CD4-positive, alpha-beta T cell (primary cell): ENCODE measurements around the gene KRT14. TPM values are rescaled to one million over a fixed set of nuclear protein-coding genes. Genes with fewer than 3 reads are reported as not detected.

ENCODE experiments used
- ATAC-seq: fragments of 200-7000 bp; cut with Tn5 transposase; one replicate; pipeline ENCODE4 v1.10.0; 2022; ENCODE audit warnings: mild to moderate bottlenecking; ENCODE audit not compliant: poor library complexity
- CTCF ChIA-PET: fragments of 350-600 bp; sonication (Branson Sonifier 250); formaldehyde crosslinking; loops from one replicate; lab custom pipeline; 2021; ENCODE audit warnings: antibody characterized with exemption, inconsistent platforms; lab: Charles Lee
- POLR2A ChIA-PET: fragments of 350-600 bp; sonication (Branson Sonifier 250); formaldehyde crosslinking; loops from one replicate; lab custom pipeline; 2021; ENCODE audit warnings: antibody characterized with exemption, inconsistent platforms; lab: Charles Lee
- DNase-seq, 14 experiments: peaks; one replicate each; pipeline ENCODE4 v3.0.0-alpha.2; 2013 to 2020; ENCODE audit warnings: mixed read lengths in 2 of 14
- H3K27ac ChIP-seq, 2 donors: one replicate each; pipeline versions ENCODE4 v1.5.1 to v1.7.0; 2013; ENCODE audit warnings: low read length in 2 of 2, low read depth in 1 of 2, mild to moderate bottlenecking in 1 of 2
- H3K27me3 ChIP-seq, 2 experiments: 1 replicate in 1 of 2; 2 replicates in 1 of 2; pipeline versions ENCODE4 v1.6.1 to v1.7.0; 2013; ENCODE audit warnings: low read length in 2 of 2, control low read depth in 1 of 2, mild to moderate bottlenecking in 1 of 2, moderate library complexity in 1 of 2; ENCODE audit not compliant: insufficient read depth in 2 of 2, control insufficient read depth in 1 of 2
- H3K36me3 ChIP-seq: one replicate; pipeline ENCODE4 v1.6.1; 2013; ENCODE audit warnings: low read length, control low read depth; ENCODE audit not compliant: insufficient read depth
- H3K4me1 ChIP-seq: one replicate; pipeline ENCODE4 v1.6.1; 2013; ENCODE audit warnings: low read length, control low read depth; ENCODE audit not compliant: insufficient read depth
- H3K4me3 ChIP-seq: one replicate; pipeline ENCODE4 v1.5.1; 2013; ENCODE audit warnings: mild to moderate bottlenecking, low read length, moderate library complexity
- H3K9me3 ChIP-seq, 2 experiments: 1 replicate in 1 of 2; 2 replicates in 1 of 2; pipeline versions ENCODE4 v1.6.1 to v1.7.0; 2013; ENCODE audit warnings: low read length in 2 of 2, mild to moderate bottlenecking in 2 of 2, control low read depth in 1 of 2, moderate library complexity in 1 of 2; ENCODE audit not compliant: control insufficient read depth in 1 of 2, insufficient read depth in 1 of 2
- H3K27ac Mint-ChIP-seq: one replicate; pipeline ENCODE4 v1.8.0; 2020; ENCODE audit warnings: mixed read lengths
- H3K27me3 Mint-ChIP-seq: one replicate; pipeline ENCODE4 v1.8.0; 2021; ENCODE audit warnings: mixed read lengths
- H3K36me3 Mint-ChIP-seq: one replicate; pipeline ENCODE4 v1.8.0; 2021; ENCODE audit warnings: low read depth, mixed read lengths
- H3K4me1 Mint-ChIP-seq: one replicate; pipeline ENCODE4 v1.8.0; 2021; ENCODE audit warnings: low read depth, mixed read lengths
- H3K4me3 Mint-ChIP-seq: one replicate; pipeline ENCODE4 v1.8.0; 2020; ENCODE audit warnings: mild to moderate bottlenecking, mixed read lengths
- H3K9me3 Mint-ChIP-seq: one replicate; pipeline ENCODE4 v1.8.0; 2020; ENCODE audit warnings: mixed read lengths
- CTCF ChIP-seq: fragments of 200-600 bp; IDR thresholded peaks from one replicate; pipeline ENCODE4 v1.8.0; 2022; ENCODE audit warnings: antibody characterized with exemption, mild to moderate bottlenecking
- intact Hi-C, 2 experiments: fragments of 100-400 bp; cut with DNase I in 1 of 2; cut with micrococcal nuclease in 1 of 2; formaldehyde crosslinking; loops; one replicate each; pipeline versions ENCODE4 v1.15.1 to v1.9.0; 2023 to 2025; cut with DNase I, micrococcal nuclease
- total RNA-seq, 174 experiments: library from RNA in 2 of 174; stranded (reverse) in 2 of 174; gene quantifications; one replicate each; pipeline ENCODE4 v1.2.3 and lab custom pipeline; 2021 to 2026

The KRT14 gene
- total RNA-seq, 2 experiments from 2014 or later = not detected

GRCh38 chr17:41594363-41594915, 7.7 kb upstream of the KRT14 start:
- DNase-seq (no peak), ATAC-seq (no peak)
- POLR2A ChIA-PET = no interaction called here
- intact Hi-C loops = no loop called here
- peaks cover 20% of the 10 kb centered on the region for H3K27me3 Mint-ChIP-seq
- H3K4me3 Mint-ChIP-seq = no peak overlapping the region
- H3K4me3 ChIP-seq = no peak overlapping the region
- H3K27me3 ChIP-seq = no peaks in the 10 kb centered on the region
- no peaks in the 10 kb centered on the region for H3K36me3 Mint-ChIP-seq
- H3K36me3 ChIP-seq = no peaks in the 10 kb centered on the region
- no peak overlapping the region for H3K27ac Mint-ChIP-seq
- H3K4me1 ChIP-seq = no peaks in the 10 kb centered on the region
- CTCF ChIA-PET = no interaction called here
- no peaks in the 10 kb centered on the region for H3K9me3 ChIP-seq
- no peaks in the 10 kb centered on the region for H3K9me3 Mint-ChIP-seq
- H3K4me1 Mint-ChIP-seq = no peaks in the 10 kb centered on the region
- H3K27ac ChIP-seq = no peak overlapping the region
- TF ChIP-seq CTCF = no peak

- Histone ChIP-seq H3K9me3 (no peaks in the 10 kb centered on the region), H3K4me1 (no peaks in the 10 kb centered on the region), H3K4me3 (no peak overlapping the region), H3K27me3 (no peaks in the 10 kb centered on the region), H3K27ac (no peak overlapping the region), H3K36me3 (no peaks in the 10 kb centered on the region)
- ATAC-seq (no peak), DNase-seq (no peak)
- Mint-ChIP-seq H3K9me3 (no peaks in the 10 kb centered on the region), H3K4me3 (no peak overlapping the region), H3K4me1 (no peaks in the 10 kb centered on the region), H3K27ac (no peak overlapping the region), H3K36me3 (no peaks in the 10 kb centered on the region), H3K27me3 (peaks cover 26% of the 10 kb centered on the region)
- POLR2A ChIA-PET = no interaction called here
- intact Hi-C loops = no loop called here
- CTCF ChIA-PET = no interaction called here
- no peak for TF ChIP-seq CTCF
Measured at GRCh38 chr17:41593306-41593981, 6.7 kb upstream of the KRT14 start.

- H3K27ac ChIP-seq = no peak overlapping the region
- no peaks in the 10 kb centered on the region for H3K36me3 ChIP-seq
- no peak for ATAC-seq
- Mint-ChIP-seq H3K36me3 (no peaks in the 10 kb centered on the region), H3K27me3 (peaks cover 26% of the 10 kb centered on the region), H3K4me1 (no peaks in the 10 kb centered on the region), H3K9me3 (no peaks in the 10 kb centered on the region), H3K4me3 (no peak overlapping the region), H3K27ac (no peak overlapping the region)
- POLR2A ChIA-PET = no interaction called here
- DNase-seq = no peak
- H3K4me1 ChIP-seq = no peaks in the 10 kb centered on the region
- no peaks in the 10 kb centered on the region for H3K27me3 ChIP-seq
- CTCF ChIA-PET = no interaction called here
- intact Hi-C loops = no loop called here
- no peak overlapping the region for H3K4me3 ChIP-seq
- no peak for TF ChIP-seq CTCF
- no peaks in the 10 kb centered on the region for H3K9me3 ChIP-seq
Measured at GRCh38 chr17:41592601-41593305, 6.1 kb upstream of the KRT14 start.
